IMR-90 (cell line): Measurements from ENCODE around the gene CPO. TPM values are rescaled to one million over a fixed set of nuclear protein-coding genes. Genes with fewer than 3 reads are reported as not detected.

ENCODE experiments used
- ATAC-seq: fragments of 200-7000 bp; cut with Tn5 transposase; 2 replicates; pipeline ENCODE4 v1.9.1; 2020; ENCODE audit warnings: low read depth, mild to moderate bottlenecking, moderate library complexity
- BruUV-seq: library from RNA; stranded (reverse); fragments of 400-500 nt; replicated peaks from 2 replicates; lab custom pipeline; 2021; lab: Mats Ljungman, UMichigan
- CTCF ChIA-PET: fragments of 300-600 bp; formaldehyde crosslinking; extraction: SDS; loops from one replicate; lab custom pipeline; 2021; ENCODE audit warnings: antibody characterized with exemption; lab: Yijun Ruan, JAX
- POLR2A ChIA-PET: fragments of 300-600 bp; sonication (Branson Sonifier 250); formaldehyde crosslinking; loops from one replicate; lab custom pipeline; 2022; ENCODE audit warnings: antibody characterized with exemption; ENCODE audit not compliant: unreplicated experiment; lab: Charles Lee
- DNase-seq: peaks from one replicate; pipeline ENCODE4 v3.0.0; 2013
- H2AFZ ChIP-seq: replicated peaks from 2 replicates; pipeline ENCODE3; 2013; ENCODE audit warnings: low read length, mild to moderate bottlenecking; ENCODE audit not compliant: poor library complexity
- H2AK5ac ChIP-seq: 2 replicates; pipeline ENCODE4 v1.6.1; 2013; ENCODE audit warnings: low read depth, low read length, inconsistent platforms
- H2AK9ac ChIP-seq: replicated peaks from 2 replicates; pipeline ENCODE3; 2013; ENCODE audit warnings: mild to moderate bottlenecking, low read depth, low read length, moderate library complexity; ENCODE audit not compliant: poor library complexity
- H2BK120ac ChIP-seq: 2 replicates; pipeline ENCODE4 v1.6.1; 2013; ENCODE audit warnings: low read depth, low read length, inconsistent platforms
- H2BK15ac ChIP-seq: 3 replicates; pipeline ENCODE4 v1.6.1; 2013; ENCODE audit warnings: low read depth, low read length, inconsistent platforms
- H2BK20ac ChIP-seq: 2 replicates; pipeline ENCODE4 v1.6.1; 2013; ENCODE audit warnings: low read depth, mild to moderate bottlenecking, inconsistent platforms, low read length, moderate library complexity
- H2BK5ac ChIP-seq: 2 replicates; pipeline ENCODE4 v1.6.1; 2013; ENCODE audit warnings: mild to moderate bottlenecking, low read depth, low read length, inconsistent platforms; ENCODE audit not compliant: poor library complexity, severe bottlenecking
- H3K14ac ChIP-seq: replicated peaks from 2 replicates; pipeline ENCODE4 v1.6.1; 2013; ENCODE audit warnings: low read depth, low read length, inconsistent platforms
- H3K18ac ChIP-seq: 2 replicates; pipeline ENCODE4 v1.6.1; 2013; ENCODE audit warnings: low read depth, low read length, control low read depth
- H3K23ac ChIP-seq: 2 replicates; pipeline ENCODE4 v1.6.1; 2013; ENCODE audit warnings: low read depth, low read length, inconsistent platforms
- H3K27ac ChIP-seq: 2 replicates; pipeline ENCODE4 v1.5.1; 2013; ENCODE audit warnings: mild to moderate bottlenecking, control low read depth, low read length; ENCODE audit not compliant: insufficient read depth
- H3K27me3 ChIP-seq: 2 replicates; pipeline ENCODE4 v1.6.1; 2013; ENCODE audit warnings: low read length; ENCODE audit not compliant: control insufficient read depth, insufficient read depth
- H3K36me3 ChIP-seq: 2 replicates; pipeline ENCODE4 v1.6.1; 2013; ENCODE audit warnings: low read length, mixed read lengths; ENCODE audit not compliant: control insufficient read depth, insufficient read depth
- H3K4ac ChIP-seq: 2 replicates; pipeline ENCODE4 v1.6.1; 2013; ENCODE audit warnings: low read depth, low read length, inconsistent platforms
- H3K4me1 ChIP-seq: 2 replicates; pipeline ENCODE4 v1.6.1; 2013; ENCODE audit warnings: low read length, mixed read lengths; ENCODE audit not compliant: control insufficient read depth, insufficient read depth
- H3K4me2 ChIP-seq: 2 replicates; pipeline ENCODE4 v1.6.1; 2013; ENCODE audit warnings: low read depth, mild to moderate bottlenecking, control low read depth, low read length, moderate library complexity
- H3K4me3 ChIP-seq: 2 replicates; pipeline ENCODE4 v1.5.1; 2013; ENCODE audit warnings: low read depth, mild to moderate bottlenecking, control low read depth, low read length, moderate library complexity; ENCODE audit not compliant: insufficient read depth
- H3K56ac ChIP-seq: 2 replicates; pipeline ENCODE4 v1.6.1; 2013; ENCODE audit warnings: low read length, inconsistent platforms; ENCODE audit not compliant: insufficient read depth; ENCODE audit errors: extremely low read depth
- H3K79me1 ChIP-seq, 2 experiments: 2 replicates each; pipeline ENCODE4 v1.6.1; 2013; ENCODE audit warnings: low read length in 2 of 2, inconsistent platforms in 1 of 2, low read depth in 1 of 2
- H3K9ac ChIP-seq: 2 replicates; pipeline ENCODE4 v1.6.1; 2013; ENCODE audit warnings: low read depth, low read length, control low read depth
- H3K9me1 ChIP-seq: 2 replicates; pipeline ENCODE4 v1.6.1; 2013; ENCODE audit warnings: low read length, inconsistent platforms; ENCODE audit not compliant: insufficient read depth
- H3K9me3 ChIP-seq: 2 replicates; pipeline ENCODE4 v1.6.1; 2013; ENCODE audit warnings: low read length; ENCODE audit not compliant: control insufficient read depth, insufficient read depth
- H4K20me1 ChIP-seq: 2 replicates; pipeline ENCODE4 v1.6.1; 2013; ENCODE audit warnings: low read length, inconsistent platforms; ENCODE audit not compliant: insufficient read depth
- H4K5ac ChIP-seq: 2 replicates; pipeline ENCODE4 v1.6.1; 2013; ENCODE audit warnings: mild to moderate bottlenecking, low read depth, low read length, control low read depth
- H4K8ac ChIP-seq, 2 experiments: 2 replicates each; pipeline ENCODE4 v1.6.1; 2013; ENCODE audit warnings: low read depth in 2 of 2, low read length in 2 of 2, control low read depth in 1 of 2, inconsistent platforms in 1 of 2
- H4K91ac ChIP-seq: 2 replicates; pipeline ENCODE4 v1.6.1; 2013; ENCODE audit warnings: low read depth, low read length, inconsistent platforms; ENCODE audit not compliant: insufficient read depth
- BHLHE40 ChIP-seq: fragments of 150-350 bp; IDR thresholded peaks from 2 replicates; pipeline ENCODE4 v1.6.1; 2016; ENCODE audit warnings: mild to moderate bottlenecking, low read depth, low read length
- CEBPB ChIP-seq: IDR thresholded peaks from 2 replicates; pipeline ENCODE4 v1.6.1; 2012; ENCODE audit warnings: low read depth, low read length, improper control_type of control experiment
- CHD1 ChIP-seq: IDR thresholded peaks from 2 replicates; pipeline ENCODE4 v1.6.1; 2012; ENCODE audit warnings: low read depth, low read length, improper control_type of control experiment
- CTCF ChIP-seq: conservative IDR thresholded peaks from 2 replicates; pipeline ENCODE4 v1.5.1; 2012; ENCODE audit warnings: mild to moderate bottlenecking, low read depth, low read length, improper control_type of control experiment
- FOS ChIP-seq: fragments of 150-350 bp; IDR thresholded peaks from 2 replicates; pipeline ENCODE4 v1.6.1; 2016; ENCODE audit warnings: low read depth, low read length
- MAFK ChIP-seq: IDR thresholded peaks from 2 replicates; pipeline ENCODE4 v1.6.1; 2012; ENCODE audit warnings: low read depth, low read length, improper control_type of control experiment
- MAZ ChIP-seq: IDR thresholded peaks from 2 replicates; pipeline ENCODE4 v1.6.1; 2012; ENCODE audit warnings: low read depth, mild to moderate bottlenecking, low read length, improper control_type of control experiment, moderate library complexity, borderline replicate concordance
- MXI1 ChIP-seq: IDR thresholded peaks from 2 replicates; pipeline ENCODE4 v1.6.1; 2012; ENCODE audit warnings: low read depth, mild to moderate bottlenecking, low read length, moderate library complexity, borderline replicate concordance
- POLR2A ChIP-seq: IDR thresholded peaks from 2 replicates; pipeline ENCODE4 v1.6.1; 2012; ENCODE audit warnings: mild to moderate bottlenecking, low read depth, low read length
- RAD21 ChIP-seq: IDR thresholded peaks from 2 replicates; pipeline ENCODE4 v1.6.1; 2012; ENCODE audit warnings: low read length, improper control_type of control experiment
- RFX5 ChIP-seq: IDR thresholded peaks from 2 replicates; pipeline ENCODE4 v1.8.0; 2012; ENCODE audit warnings: low read depth, mild to moderate bottlenecking, low read length, moderate library complexity
- SMC3 ChIP-seq: fragments of 150-350 bp; IDR thresholded peaks from 2 replicates; pipeline ENCODE4 v1.6.1; 2016; ENCODE audit warnings: low read depth, mild to moderate bottlenecking, antibody characterized with exemption, low read length, moderate library complexity
- USF2 ChIP-seq: fragments of 150-350 bp; IDR thresholded peaks from 2 replicates; pipeline ENCODE4 v1.6.1; 2017; ENCODE audit warnings: mild to moderate bottlenecking, antibody characterized with exemption, low read length, low read depth
- WGBS, 2 experiments: methylation state at CpG; one replicate each; pipeline versions ENCODE4 v1.1.5 to v1.1.7; 2013; ENCODE audit warnings: missing lambda C conversion rate in 2 of 2; ENCODE audit not compliant: insufficient read length in 1 of 2; ENCODE audit errors: extremely low coverage in 2 of 2; 5-methylcytosine and 5-hydroxymethylcytosine counted together
- dilution Hi-C: fragments of 300-500 bp; cut with HindIII; formaldehyde crosslinking; loops from one replicate; pipeline ENCODE4 v1.14.3; 2018; ENCODE audit warnings: low sequenced_read_pairs; ENCODE audit not compliant: unreplicated experiment
- in situ Hi-C: fragments of 300-500 bp; cut with MboI; formaldehyde crosslinking; loops from 3 replicates; pipeline ENCODE4 v1.14.3; 2019; ENCODE audit warnings: low sequenced_read_pairs, inconsistent platforms, mixed read lengths
- intact Hi-C: fragments of 100-400 bp; cut with micrococcal nuclease; formaldehyde crosslinking; loops from 2 replicates; pipeline ENCODE4 v1.10.0; 2022
- polyA plus RNA-seq, 3 experiments: library from polyadenylated mRNA; depleted of rRNA; stranded (reverse); fragments of >200 nt; gene quantifications; 2 replicates each; pipeline ENCODE4 v1.2.3, GENCODE V29; 2012; ENCODE audit warnings: low replicate concordance in 1 of 3
- total RNA-seq: library from RNA; depleted of rRNA; stranded (reverse); fragments of >200 nt; gene quantifications from 2 replicates; pipeline ENCODE4 v1.2.3, GENCODE V29; 2012
- TF ChIP-seq, protein P1 (sequence below): fragments of 150-350 bp; IDR thresholded peaks from 2 replicates; pipeline ENCODE4 v1.6.1; 2016; ENCODE audit warnings: low read depth, mild to moderate bottlenecking, low read length, moderate library complexity, borderline replicate concordance

CPO gene
- total and polyA plus RNA-seq, 2 of the 4 experiments (the other 2 are of a cell fraction) = not detected

DNA sequence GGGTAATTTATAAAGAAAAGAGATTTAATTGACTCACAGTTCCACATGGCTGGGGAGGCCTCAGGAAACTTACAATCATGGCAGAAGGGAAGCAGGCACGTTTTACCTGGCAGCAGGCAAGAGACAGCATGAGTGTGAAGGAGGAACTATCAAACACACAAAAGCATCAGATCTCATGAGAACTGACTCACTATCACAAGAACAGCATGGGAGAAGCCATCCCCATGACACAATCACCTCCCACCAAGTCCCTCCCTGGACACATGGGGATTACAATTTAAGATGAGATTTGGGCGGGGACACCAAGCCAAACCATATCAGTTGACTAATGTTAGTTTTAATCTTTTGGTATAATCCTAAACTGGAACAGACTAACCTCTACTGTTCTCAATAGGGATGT is 49.1 kb upstream of the CPO start:
- Histone ChIP-seq H3K27me3 (no peaks in the 10 kb centered on the region), H3K36me3 (no peaks in the 10 kb centered on the region), H3K9me3 (no peaks in the 10 kb centered on the region), H3K4me2 (no peak overlapping the region), H2BK20ac (no peak overlapping the region), H3K9me1 (no peaks in the 10 kb centered on the region), H3K9ac (no peak overlapping the region), H2BK120ac (no peak overlapping the region), H3K4me3 (no peak overlapping the region), H2BK5ac (no peak overlapping the region), H4K91ac (no peak overlapping the region), H3K79me1 (no peaks in the 10 kb centered on the region), H2BK15ac (no peak overlapping the region), H4K20me1 (no peaks in the 10 kb centered on the region), H3K56ac (no peak overlapping the region), H3K27ac (no peak overlapping the region), H3K4ac (no peak overlapping the region), H4K8ac (no peak overlapping the region), H4K5ac (no peak overlapping the region), H3K23ac (no peak overlapping the region), H2AK5ac (no peak overlapping the region), H2AK9ac (no peak overlapping the region), H3K4me1 (no peaks in the 10 kb centered on the region), H2AFZ (no peak overlapping the region), H3K14ac (no peak overlapping the region), H3K18ac (no peak overlapping the region)
- intact Hi-C loops = no loop called here
- no TSS peak for BruUV-seq
- no peak for TF ChIP-seq RFX5
- no peak for TF ChIP-seq RAD21
- TF ChIP-seq, protein P1, sequence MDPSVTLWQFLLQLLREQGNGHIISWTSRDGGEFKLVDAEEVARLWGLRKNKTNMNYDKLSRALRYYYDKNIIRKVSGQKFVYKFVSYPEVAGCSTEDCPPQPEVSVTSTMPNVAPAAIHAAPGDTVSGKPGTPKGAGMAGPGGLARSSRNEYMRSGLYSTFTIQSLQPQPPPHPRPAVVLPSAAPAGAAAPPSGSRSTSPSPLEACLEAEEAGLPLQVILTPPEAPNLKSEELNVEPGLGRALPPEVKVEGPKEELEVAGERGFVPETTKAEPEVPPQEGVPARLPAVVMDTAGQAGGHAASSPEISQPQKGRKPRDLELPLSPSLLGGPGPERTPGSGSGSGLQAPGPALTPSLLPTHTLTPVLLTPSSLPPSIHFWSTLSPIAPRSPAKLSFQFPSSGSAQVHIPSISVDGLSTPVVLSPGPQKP = no peak
- TF ChIP-seq USF2 = no peak
- TF ChIP-seq MAFK = no peak
- no peak for TF ChIP-seq SMC3
- no peak for TF ChIP-seq MXI1
- no peak for TF ChIP-seq BHLHE40
- no peak for TF ChIP-seq POLR2A
- TF ChIP-seq FOS = no peak
- no peak for TF ChIP-seq CEBPB
- TF ChIP-seq MAZ = no peak
- no peak for TF ChIP-seq CTCF
- no peak for TF ChIP-seq CHD1
- dilution Hi-C loops = no loop called here
- ChIA-PET CTCF (no interaction called here), POLR2A (no interaction called here)
- ATAC-seq = no peak
- whole genome bisulfite sequencing, 2 experiments = no CpG with 5 or more reads among the region's 2 CpGs
- in situ Hi-C loops = no loop called here
- no peak for DNase-seq
